Measurements from ENCODE around the gene TMEM178B. TPM values are rescaled to one million over a fixed set of nuclear protein-coding genes. Genes with fewer than 3 reads are reported as not detected.

The TMEM178B gene
- total and polyA plus RNA-seq, 7 donors, result 0.13 to 4.8 (median 1.6) TPM

DNA sequence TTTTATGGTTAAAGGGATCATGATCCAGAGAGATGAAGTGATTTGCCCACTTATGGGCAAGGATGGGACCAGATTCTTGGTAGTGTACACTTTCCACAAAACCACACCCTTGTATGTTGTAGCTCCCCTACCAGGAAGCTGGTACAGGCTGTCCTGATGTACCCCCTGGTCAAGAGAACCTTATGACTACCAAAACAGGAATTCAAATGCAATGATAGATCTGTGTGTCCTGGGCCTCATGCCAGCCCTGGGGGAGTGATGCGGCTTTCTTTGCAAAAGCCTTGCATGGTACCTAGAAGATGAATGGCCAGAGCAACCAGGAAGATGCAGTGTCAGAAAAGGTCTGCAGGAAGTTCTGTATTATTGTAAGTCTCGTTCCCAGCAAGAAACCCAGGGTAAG, 382.4 kb downstream of the TMEM178B start:
- no peak overlapping the region for H3K4me3 ChIP-seq
- no peaks in the 10 kb centered on the region for H3K36me3 ChIP-seq (ENCODE audit: insufficient read depth in 1 of 2, low read depth in 1 of 2)
- no peak for DNase-seq
- peak in 1 of 4 donors; percentile 45 for ATAC-seq
- intact Hi-C loops (cut with DNase I), result no loop called here
- H3K9me3 ChIP-seq, result no peaks in the 10 kb centered on the region
- TF ChIP-seq, protein P1, sequence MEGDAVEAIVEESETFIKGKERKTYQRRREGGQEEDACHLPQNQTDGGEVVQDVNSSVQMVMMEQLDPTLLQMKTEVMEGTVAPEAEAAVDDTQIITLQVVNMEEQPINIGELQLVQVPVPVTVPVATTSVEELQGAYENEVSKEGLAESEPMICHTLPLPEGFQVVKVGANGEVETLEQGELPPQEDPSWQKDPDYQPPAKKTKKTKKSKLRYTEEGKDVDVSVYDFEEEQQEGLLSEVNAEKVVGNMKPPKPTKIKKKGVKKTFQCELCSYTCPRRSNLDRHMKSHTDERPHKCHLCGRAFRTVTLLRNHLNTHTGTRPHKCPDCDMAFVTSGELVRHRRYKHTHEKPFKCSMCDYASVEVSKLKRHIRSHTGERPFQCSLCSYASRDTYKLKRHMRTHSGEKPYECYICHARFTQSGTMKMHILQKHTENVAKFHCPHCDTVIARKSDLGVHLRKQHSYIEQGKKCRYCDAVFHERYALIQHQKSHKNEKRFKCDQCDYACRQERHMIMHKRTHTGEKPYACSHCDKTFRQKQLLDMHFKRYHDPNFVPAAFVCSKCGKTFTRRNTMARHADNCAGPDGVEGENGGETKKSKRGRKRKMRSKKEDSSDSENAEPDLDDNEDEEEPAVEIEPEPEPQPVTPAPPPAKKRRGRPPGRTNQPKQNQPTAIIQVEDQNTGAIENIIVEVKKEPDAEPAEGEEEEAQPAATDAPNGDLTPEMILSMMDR (IDR thresholded peaks at IDR 0.05), result no peak
- no peak overlapping the region for H3K27ac ChIP-seq
- no peaks in the 10 kb centered on the region for H3K27me3 ChIP-seq (ENCODE audit: insufficient read depth in 3 of 3, low read length in 2 of 3)
- WGBS, 3 donors, result 66 to 90% (median 79%) methylated on average over 2 of the region's 2 CpGs
- peaks cover under 1% of the 10 kb centered on the region for H3K4me1 ChIP-seq

DNA sequence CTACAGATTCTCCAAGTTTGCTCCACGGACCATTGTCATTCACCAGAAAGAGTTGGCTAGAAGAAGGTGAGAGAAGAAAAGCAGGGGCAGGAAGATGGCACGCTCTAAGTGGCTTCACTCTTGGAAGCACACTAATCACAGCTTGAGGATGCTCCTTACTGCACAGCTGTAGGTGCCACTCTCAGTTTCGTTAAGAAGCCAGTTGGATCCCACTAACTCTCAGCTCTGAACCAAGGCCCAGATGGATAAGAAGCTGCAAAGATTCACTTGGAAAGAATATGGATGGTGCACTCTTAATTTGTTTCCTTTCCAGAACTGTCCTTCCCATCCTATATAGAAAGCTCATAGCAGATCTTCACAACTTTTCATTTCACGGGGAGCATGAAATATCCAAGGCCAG, 382.8 kb downstream of the TMEM178B start:
- Histone ChIP-seq H3K27ac (no peak overlapping the region), H3K36me3 (ENCODE audit: insufficient read depth in 1 of 2, low read depth in 1 of 2) (no peaks in the 10 kb centered on the region), H3K9me3 (no peaks in the 10 kb centered on the region), H3K27me3 (ENCODE audit: insufficient read depth in 3 of 3, low read length in 2 of 3) (no peaks in the 10 kb centered on the region), H3K4me1 (peaks cover 5% of the 10 kb centered on the region), H3K4me3 (no peak overlapping the region)
- DNase-seq (no peak), ATAC-seq (no peak)
- intact Hi-C loops (cut with DNase I), result no loop called here
- WGBS, 3 donors, result 67 to 76% (median 75%) methylated on average over 4 of the region's 4 CpGs
- TF ChIP-seq, protein P1 (IDR thresholded peaks at IDR 0.05), result no peak

DNA sequence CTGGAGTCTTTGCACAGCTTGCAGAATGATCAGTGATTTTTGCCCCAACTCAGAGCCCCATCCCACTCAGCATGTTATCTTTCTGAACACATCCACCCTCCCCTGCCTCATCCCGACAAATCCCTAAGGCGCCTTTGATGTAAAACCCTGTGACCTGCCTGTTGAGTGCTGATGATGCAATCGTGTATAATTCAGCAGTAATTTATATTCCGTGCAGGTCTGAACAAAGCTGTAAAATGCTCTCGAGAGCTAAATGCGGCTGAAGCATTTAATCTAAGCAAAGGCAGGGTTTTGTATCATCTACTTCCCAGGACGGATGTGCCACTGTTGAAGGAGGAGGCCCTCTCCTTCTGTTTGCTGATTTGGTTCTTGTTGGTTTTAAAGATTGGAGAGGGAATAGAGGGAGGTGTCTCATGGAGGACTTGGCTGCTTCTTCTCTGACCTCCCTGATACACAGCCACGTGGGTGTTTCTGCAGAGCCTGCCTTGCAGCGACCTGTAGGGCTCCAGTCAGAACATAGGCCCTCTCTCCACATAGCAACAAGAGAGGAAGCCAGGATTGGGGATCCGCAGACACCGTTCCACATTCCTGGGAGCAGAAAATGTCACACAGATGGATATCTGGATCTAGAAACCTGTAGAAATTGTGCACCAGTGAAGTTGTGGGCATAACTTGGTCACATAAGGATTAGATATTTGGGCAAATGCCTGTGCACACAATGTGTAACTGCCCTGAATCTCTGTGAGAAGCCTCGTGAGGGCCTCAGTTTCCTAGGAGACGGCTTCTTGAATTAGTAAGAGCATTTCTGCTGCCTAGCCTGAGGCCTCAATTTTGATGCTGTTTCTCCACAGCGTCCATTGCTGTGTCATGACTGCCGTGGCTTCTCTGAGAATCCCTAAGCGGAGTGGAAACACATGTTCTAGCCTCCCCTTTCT, 387.2 kb downstream of the TMEM178B start:
- DNase-seq, result no peak
- TF ChIP-seq, protein P1 (IDR thresholded peaks at IDR 0.05), result no peak
- intact Hi-C loops (cut with DNase I), result no loop called here
- Histone ChIP-seq H3K27me3 (ENCODE audit: insufficient read depth in 3 of 3, low read length in 2 of 3) (no peaks in the 10 kb centered on the region), H3K9me3 (no peaks in the 10 kb centered on the region), H3K36me3 (ENCODE audit: insufficient read depth in 1 of 2, low read depth in 1 of 2) (no peaks in the 10 kb centered on the region), H3K4me1 (peaks cover 6% of the 10 kb centered on the region), H3K4me3 (no peak overlapping the region), H3K27ac (no peak overlapping the region)
- WGBS, 3 donors, result 58 to 64% (median 59%) methylated on average over 16 of the region's 16 CpGs
- ATAC-seq, result peak in 1 of 4 donors; percentile 43

DNA sequence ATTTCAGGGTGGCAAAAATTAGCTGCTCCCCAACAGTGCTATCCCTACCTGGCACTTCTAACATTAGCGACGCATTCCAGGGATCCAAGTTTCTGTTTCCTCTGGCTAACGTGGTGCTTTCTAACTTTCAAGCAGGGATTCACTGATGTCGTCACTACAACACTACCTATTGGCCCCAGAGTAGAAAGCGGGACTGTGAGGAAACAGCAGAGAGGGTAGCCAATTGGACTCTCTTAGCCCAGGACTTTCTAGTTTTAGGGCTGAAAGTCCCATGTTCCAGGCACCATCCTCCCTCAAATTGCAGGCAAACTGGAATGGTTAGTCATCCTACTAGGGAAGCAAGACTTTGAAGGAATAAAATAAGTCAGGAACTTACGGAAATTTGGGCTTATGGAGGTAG, 388.1 kb downstream of the TMEM178B start:
- ATAC-seq, result no peak
- no peak for DNase-seq
- Histone ChIP-seq H3K27me3 (ENCODE audit: insufficient read depth in 3 of 3, low read length in 2 of 3) (no peaks in the 10 kb centered on the region), H3K36me3 (ENCODE audit: insufficient read depth in 1 of 2, low read depth in 1 of 2) (no peaks in the 10 kb centered on the region), H3K4me1 (peaks cover 6% of the 10 kb centered on the region), H3K9me3 (no peaks in the 10 kb centered on the region), H3K27ac (no peak overlapping the region), H3K4me3 (no peak overlapping the region)
- intact Hi-C loops (cut with DNase I), result no loop called here
- TF ChIP-seq, protein P1 (IDR thresholded peaks at IDR 0.05), result no peak
- WGBS, 3 donors, result 71 to 82% (median 74%) methylated on average over 6 of the region's 6 CpGs

All from psoas muscle (tissue), 8 donors.